ENCODE results near the gene ATP6V0C. TPM values are rescaled to one million over a fixed set of nuclear protein-coding genes. Genes with fewer than 3 reads are reported as not detected.

The ATP6V0C gene
- total and polyA plus RNA-seq, 2 of the 13 experiments (the other 11 are each of a cell fraction or from before 2014, with no cell fraction given): 10.4 to 20.1 TPM

GRCh38 chr16:2532494-2533141 lies 18.9 kb downstream of the ATP6V0C start:
- FAIRE-seq (no peak), DNase-seq (ENCODE audit: low spot score) (peak; percentile 66), ATAC-seq (peak; percentile 12)
- ChIA-PET POLR2A (interaction anchor here (1.2 to 2.2 kb wide), 5 partner anchors 8 to 56 kb away, joined by 3 to 14 read pairs (median 10); partner anchors contain the start of genes AMDHD2 and ATP6V0C), CTCF (ENCODE audit: low intra/inter-chr PET ratio, low total read pairs) (no interaction called here)
- in situ Hi-C loops (cut with HindIII; ENCODE audit: extremely low pct_ligation_motif_present, low pct_unique_long_range_greater_than_20kb) (no loop called here), intact Hi-C loops (cut with micrococcal nuclease; ENCODE audit: unreplicated experiment) (no loop called here)
- Histone ChIP-seq H3K27ac (ENCODE audit: extremely low read length, insufficient read depth, low read length) (peak overlapping the region; percentile 75), H3K9me3 (ENCODE audit: low read length) (no peaks in the 10 kb centered on the region), H3K4me2 (ENCODE audit: low read depth, low read length) (peak overlapping the region; percentile 92), H3K36me3 (replicated peaks in 1 of 2; ENCODE audit: control insufficient read depth in 1 of 2, insufficient read depth in 2 of 2, low read length in 2 of 2) (peaks cover 7 to 21% of the 10 kb centered on the region in 2 experiments), H3K27me3 (ENCODE audit: control insufficient read depth in 1 of 2, insufficient read depth in 2 of 2, low read length in 2 of 2) (no peaks in the 10 kb centered on the region), H3K4me3 (replicated peaks in 1 of 3; ENCODE audit: insufficient read depth in 1 of 3, low read depth in 2 of 3, low read length in 3 of 3) (peak overlapping the region; percentile 47 to 77 (median 69); a peak in 5 of 6 replicates), H3K4me1 (ENCODE audit: insufficient read depth, low read length) (peaks cover 55% of the 10 kb centered on the region), H4K20me1 (ENCODE audit: insufficient read depth, low read length) (no peaks in the 10 kb centered on the region), H3K9ac (ENCODE audit: insufficient read depth, low read depth, low read length) (peak overlapping the region; percentile 67), H3K79me2 (ENCODE audit: insufficient read depth, low read length) (no peaks in the 10 kb centered on the region), H2AFZ (ENCODE audit: low read length) (no peak overlapping the region)
- no TSS peak for BruUV-seq (replicated peaks)
- WGBS (ENCODE audit: low lambda C conversion rate): 2% methylated on average over 27 of the region's 37 CpGs
- TF ChIP-seq ZNF234 (CRISPR knock-in tag; conservative IDR thresholded peaks at IDR 0.05): no peak
- TF ChIP-seq ZNF547 (CRISPR knock-in tag; IDR thresholded peaks at IDR 0.05): peak; percentile 18; the same call in 1 of the 2 replicates
- no peak for TF ChIP-seq PHB2 (IDR thresholded peaks at IDR 0.05; ENCODE audit: partially characterized antibody)
- TF ChIP-seq DZIP1 (CRISPR knock-in tag; IDR thresholded peaks at IDR 0.05): no peak
- TF ChIP-seq ZNF883 (CRISPR knock-in tag; IDR thresholded peaks at IDR 0.05; ENCODE audit: not compliant biosample characterization): no peak
- no peak for TF ChIP-seq ISL2 (CRISPR knock-in tag; IDR thresholded peaks at IDR 0.05)
- 0 out of 2 replicates have a peak, but pooled peaks have one; percentile 22 for TF ChIP-seq SKIL (CRISPR knock-in tag; IDR thresholded peaks at IDR 0.05; ENCODE audit: borderline replicate concordance)
- TF ChIP-seq ARID5B (CRISPR knock-in tag; IDR thresholded peaks at IDR 0.05): 0 out of 2 replicates have a peak, but pooled peaks have one; percentile 6
- TF ChIP-seq MTERF4 (CRISPR knock-in tag; IDR thresholded peaks at IDR 0.05): 0 out of 2 replicates have a peak, but pooled peaks have one; percentile 67
- TF ChIP-seq ZSCAN12 (CRISPR knock-in tag; IDR thresholded peaks at IDR 0.05): no peak
- no peak for TF ChIP-seq TFDP2 (CRISPR knock-in tag; IDR thresholded peaks at IDR 0.05)
- TF ChIP-seq ZNF552 (CRISPR knock-in tag; IDR thresholded peaks at IDR 0.05; ENCODE audit: borderline replicate concordance): 0 out of 2 replicates have a peak, but pooled peaks have one; percentile 37
